ENCODE data around the gene ZBTB1.

GRCh38 chr14:64561631-64562030, 57.1 kb downstream of the ZBTB1 start:
- TF ChIP-seq POLR2AphosphoS5 (IDR thresholded peaks at IDR 0.05): no peak
- TF ChIP-seq CTCF (IDR thresholded peaks at IDR 0.05): no peak

Measured in breast epithelium (tissue), 3 donors.